ENCODE measurements around the gene STX17.

Gene STX17

DNA sequence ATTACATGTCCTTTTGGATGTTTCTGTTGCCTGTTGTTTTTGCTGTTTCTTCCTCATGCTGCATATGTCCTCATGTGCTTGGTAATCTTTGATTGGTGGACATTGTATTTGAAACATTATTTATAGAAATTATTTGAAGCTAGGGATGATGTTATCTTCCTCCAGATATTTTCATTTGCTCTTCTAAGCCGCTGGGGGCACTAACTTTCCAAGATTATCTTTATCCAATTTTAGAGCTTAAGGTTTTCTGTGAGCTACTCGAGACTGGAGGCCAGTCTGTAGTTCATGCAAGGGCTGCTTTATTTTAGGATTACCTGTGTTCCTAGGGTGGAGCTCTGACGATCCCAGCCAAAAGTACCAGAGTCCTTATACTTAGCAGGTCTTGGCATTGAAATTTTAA, 40.9 kb downstream of the STX17 start:
- TF ChIP-seq, protein P1, sequence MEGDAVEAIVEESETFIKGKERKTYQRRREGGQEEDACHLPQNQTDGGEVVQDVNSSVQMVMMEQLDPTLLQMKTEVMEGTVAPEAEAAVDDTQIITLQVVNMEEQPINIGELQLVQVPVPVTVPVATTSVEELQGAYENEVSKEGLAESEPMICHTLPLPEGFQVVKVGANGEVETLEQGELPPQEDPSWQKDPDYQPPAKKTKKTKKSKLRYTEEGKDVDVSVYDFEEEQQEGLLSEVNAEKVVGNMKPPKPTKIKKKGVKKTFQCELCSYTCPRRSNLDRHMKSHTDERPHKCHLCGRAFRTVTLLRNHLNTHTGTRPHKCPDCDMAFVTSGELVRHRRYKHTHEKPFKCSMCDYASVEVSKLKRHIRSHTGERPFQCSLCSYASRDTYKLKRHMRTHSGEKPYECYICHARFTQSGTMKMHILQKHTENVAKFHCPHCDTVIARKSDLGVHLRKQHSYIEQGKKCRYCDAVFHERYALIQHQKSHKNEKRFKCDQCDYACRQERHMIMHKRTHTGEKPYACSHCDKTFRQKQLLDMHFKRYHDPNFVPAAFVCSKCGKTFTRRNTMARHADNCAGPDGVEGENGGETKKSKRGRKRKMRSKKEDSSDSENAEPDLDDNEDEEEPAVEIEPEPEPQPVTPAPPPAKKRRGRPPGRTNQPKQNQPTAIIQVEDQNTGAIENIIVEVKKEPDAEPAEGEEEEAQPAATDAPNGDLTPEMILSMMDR (conservative IDR thresholded peaks at IDR 0.05; ENCODE audit: low read depth, low read length), result peak; percentile 51
- H3K4me3 ChIP-seq (ENCODE audit: low read depth, low read length), result no peak overlapping the region

DNA sequence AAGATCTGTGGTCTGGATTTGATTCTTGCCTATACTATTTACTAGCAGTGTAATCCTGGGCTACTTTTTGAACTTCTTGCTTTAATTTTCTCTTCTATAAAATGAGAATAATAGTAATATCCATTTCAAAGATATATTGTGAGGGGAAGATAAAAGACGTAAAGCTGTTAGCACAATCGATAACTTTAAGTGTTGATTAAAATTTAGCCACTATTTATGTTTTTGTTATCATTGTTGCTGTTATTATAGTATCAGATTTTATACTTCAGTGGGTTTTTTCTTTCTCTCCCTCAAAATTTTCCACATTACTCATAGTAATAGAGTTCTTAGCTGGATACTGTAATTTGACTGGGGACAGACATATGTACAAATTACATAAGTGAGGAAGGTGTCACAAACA, 42.0 kb downstream of the STX17 start:
- no peak for DNase-seq (ENCODE audit: low read depth)
- TF ChIP-seq, protein P1 (conservative IDR thresholded peaks at IDR 0.05; ENCODE audit: low read depth, low read length), result no peak
- H3K4me3 ChIP-seq (ENCODE audit: low read depth, low read length), result no peak overlapping the region

More for the DNA sequence above, 40.9 kb downstream of the STX17 start:
- peak; percentile 36 for DNase-seq (ENCODE audit: low read depth)

DNA sequence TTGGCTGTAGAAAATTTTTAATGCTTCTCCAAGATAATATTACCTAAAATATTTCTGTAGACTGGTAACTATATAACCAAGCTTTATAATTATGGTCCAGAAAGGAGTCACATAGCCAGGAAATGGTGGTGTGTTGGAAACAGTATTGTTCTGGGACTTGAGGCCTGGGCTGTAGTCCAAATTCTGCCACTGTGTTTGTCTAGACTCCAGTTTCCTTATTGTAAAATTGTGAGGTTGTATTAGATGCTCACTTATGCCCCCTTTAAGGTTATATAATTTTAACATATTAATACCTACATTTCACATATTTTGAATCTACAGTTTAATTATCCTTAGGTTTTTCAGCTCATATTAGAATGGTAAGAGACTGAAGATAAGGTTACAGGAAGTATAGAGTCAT, 42.4 kb downstream of the STX17 start:
- no peak overlapping the region for H3K4me3 ChIP-seq (ENCODE audit: low read depth, low read length)
- peak; percentile 45 for DNase-seq (ENCODE audit: low read depth)
- TF ChIP-seq, protein P1 (conservative IDR thresholded peaks at IDR 0.05; ENCODE audit: low read depth, low read length), result no peak

DNA sequence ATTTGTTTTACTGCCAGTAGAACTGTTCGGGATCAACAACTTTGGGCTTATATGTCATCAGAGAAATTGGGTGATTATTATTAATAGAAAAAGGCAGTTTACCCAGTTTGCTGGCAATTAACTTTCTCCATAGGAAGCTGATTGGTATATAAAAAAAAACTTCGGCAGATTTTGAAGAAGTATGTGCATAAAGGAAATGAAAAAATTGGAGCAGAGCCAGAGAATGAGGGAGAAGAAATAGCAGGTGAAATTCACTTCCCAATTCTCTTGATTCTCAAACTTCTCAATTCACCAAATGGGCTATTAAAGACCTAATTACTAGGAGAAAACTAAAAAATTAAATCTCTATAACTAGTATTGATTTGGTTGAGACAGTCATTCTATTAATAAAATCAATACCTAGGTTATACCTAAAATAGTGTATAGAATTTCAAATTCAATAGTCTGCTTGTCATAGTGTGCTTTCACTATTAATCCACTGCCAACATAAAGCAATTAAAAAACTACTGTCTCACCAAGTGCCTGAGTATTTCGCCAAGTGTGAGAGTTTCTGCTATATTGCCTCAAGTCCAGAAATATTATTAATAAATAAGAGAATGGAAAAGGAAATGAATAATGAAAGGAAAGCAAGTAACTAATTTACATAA, 47.5 kb downstream of the STX17 start:
- DNase-seq (ENCODE audit: low read depth), result no peak
- no peak overlapping the region for H3K4me3 ChIP-seq (ENCODE audit: low read depth, low read length)
- TF ChIP-seq, protein P1 (conservative IDR thresholded peaks at IDR 0.05; ENCODE audit: low read depth, low read length), result no peak

DNA sequence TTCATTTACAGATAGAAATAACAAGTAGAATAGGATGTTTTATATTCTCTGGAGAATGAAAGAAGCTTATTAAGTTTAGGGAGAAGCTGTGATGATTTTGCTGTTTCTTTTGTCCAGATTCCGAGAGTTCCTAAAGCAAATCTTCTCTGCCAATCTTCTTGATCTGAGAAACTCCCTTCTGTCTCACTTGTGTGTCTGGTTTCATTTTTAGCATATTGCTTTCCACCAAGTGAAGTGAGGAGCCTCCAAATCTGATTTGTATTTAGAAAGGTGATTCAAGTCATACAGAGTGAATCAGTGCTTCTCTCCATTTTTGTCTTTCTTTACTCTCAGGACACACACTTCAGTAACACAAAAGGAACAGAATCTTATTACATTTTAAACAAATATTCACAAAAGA, 48.4 kb downstream of the STX17 start:
- TF ChIP-seq, protein P1 (conservative IDR thresholded peaks at IDR 0.05; ENCODE audit: low read depth, low read length), result no peak
- no peak overlapping the region for H3K4me3 ChIP-seq (ENCODE audit: low read depth, low read length)
- DNase-seq (ENCODE audit: low read depth), result no peak

DNA sequence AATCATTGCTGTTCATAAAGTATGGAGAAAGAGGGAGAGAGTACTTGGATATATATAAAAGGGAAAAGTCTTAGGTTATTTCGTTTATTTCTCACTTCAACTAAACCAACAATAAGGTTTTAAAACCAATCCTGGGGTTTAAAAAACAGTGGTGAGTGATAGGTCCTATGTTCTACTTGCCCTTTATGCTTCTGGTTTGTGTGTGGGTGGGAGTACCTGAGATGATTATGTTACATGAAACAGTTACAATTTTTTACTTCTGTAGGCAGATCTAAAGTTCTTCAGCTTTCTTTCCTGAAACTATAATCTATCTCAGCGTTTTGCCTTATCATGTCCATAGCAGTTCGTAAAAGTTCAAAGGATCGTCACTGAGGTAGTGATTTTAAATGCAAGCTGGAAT, 49.2 kb downstream of the STX17 start:
- no peak overlapping the region for H3K4me3 ChIP-seq (ENCODE audit: low read depth, low read length)
- TF ChIP-seq, protein P1 (conservative IDR thresholded peaks at IDR 0.05; ENCODE audit: low read depth, low read length), result no peak
- DNase-seq (ENCODE audit: low read depth), result no peak

DNA sequence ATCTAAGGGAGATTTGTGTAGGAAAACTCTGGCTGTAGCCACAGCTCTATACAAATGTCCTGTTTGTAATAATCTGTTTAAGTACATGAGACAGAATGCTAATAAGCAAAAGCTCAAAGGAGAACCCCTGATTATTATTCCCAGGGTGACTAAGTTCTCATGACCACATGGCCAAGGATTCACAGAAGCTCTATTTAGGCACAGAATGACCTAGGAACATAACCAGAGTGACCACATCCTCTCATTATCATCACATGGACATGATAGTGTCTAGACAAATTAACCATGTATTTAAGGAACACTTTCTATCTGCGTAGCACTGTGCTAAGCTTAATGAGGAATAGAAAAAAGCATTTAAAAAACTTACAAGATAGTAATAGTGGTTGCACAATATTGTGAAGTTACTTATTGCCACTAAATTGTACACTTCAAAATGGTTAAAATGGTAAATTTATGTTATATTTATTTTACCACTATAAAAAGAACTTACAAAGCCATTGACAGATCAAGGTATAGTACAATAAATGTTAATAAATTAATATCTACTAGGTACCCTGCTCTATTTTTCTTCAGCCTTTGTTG, 56.3 kb downstream of the STX17 start:
- no peak overlapping the region for H3K4me3 ChIP-seq (ENCODE audit: low read depth, low read length)
- peak; percentile 12 for DNase-seq (ENCODE audit: low read depth)
- TF ChIP-seq, protein P1 (conservative IDR thresholded peaks at IDR 0.05; ENCODE audit: low read depth, low read length), result no peak

Data from choroid plexus epithelial cell (primary cell).